ENCODE measurements around the gene ANTXR1. TPM values are rescaled to one million over a fixed set of nuclear protein-coding genes. Genes with fewer than 3 reads are reported as not detected.

The ANTXR1 gene
- total RNA-seq, 4 donors from 2014 or later: 53.7 to 69.0 (median 59.3) TPM

DNA sequence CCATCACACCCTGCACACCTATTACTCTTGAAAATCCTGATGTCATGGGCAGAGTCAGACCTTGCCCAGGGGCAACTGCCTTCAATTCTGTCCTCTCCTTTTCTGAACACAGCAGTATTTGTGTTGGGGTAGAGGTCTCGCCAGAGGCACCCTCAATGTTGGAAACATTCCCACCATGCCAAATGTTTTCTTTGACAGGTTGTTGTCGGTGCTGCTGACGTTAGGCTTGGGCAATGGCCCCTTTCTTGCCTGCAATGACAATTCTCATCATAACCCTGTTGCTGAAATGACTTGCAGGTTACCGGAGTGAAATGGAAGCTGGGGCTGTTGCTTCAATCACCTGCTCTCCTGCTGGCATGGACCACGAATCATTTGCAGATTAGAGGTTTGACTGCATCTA, 20.6 kb upstream of the ANTXR1 start:
- no peaks in the 10 kb centered on the region for H3K27me3 ChIP-seq
- peaks cover 0 to 49% (median 4%) of the 10 kb centered on the region in 4 donors for H3K4me1 ChIP-seq
- no peak overlapping the region for H3K4me3 ChIP-seq
- 85 to 86% methylated on average over 5 of the region's 5 CpGs for WGBS, 2 donors
- no peaks in the 10 kb centered on the region for H3K9me3 ChIP-seq
- H3K36me3 ChIP-seq: no peaks in the 10 kb centered on the region
- no peak for TF ChIP-seq POLR2A (IDR thresholded peaks at IDR 0.05)
- no peak for TF ChIP-seq CTCF (IDR thresholded peaks at IDR 0.05)
- no peak for TF ChIP-seq EP300 (IDR thresholded peaks at IDR 0.05)
- no peak overlapping the region for H3K27ac ChIP-seq
- no peak for DNase-seq (ENCODE audit: low spot score in 2 of 2)

DNA sequence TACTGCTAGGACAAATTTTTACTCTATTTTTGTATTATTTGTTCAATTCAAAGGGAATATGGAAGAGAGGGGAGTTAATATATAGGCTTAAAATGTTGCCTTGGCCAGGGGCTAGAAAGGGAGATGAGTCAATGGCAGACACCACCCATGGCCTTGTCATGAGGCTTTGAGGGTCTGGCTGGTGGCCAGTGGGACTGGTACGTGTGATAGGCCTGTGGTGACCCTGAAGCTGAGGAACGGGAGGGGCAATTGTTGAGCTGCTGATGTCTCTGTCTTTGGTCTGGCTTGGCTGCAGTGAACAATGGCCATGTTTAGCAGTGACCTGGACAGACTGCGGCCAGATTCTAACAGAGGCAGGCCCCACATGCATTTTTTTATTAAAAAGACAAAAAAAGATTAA, 20.0 kb upstream of the ANTXR1 start:
- Histone ChIP-seq H3K27ac (no peak overlapping the region), H3K27me3 (no peaks in the 10 kb centered on the region), H3K4me1 (peaks cover 0 to 43% (median 4%) of the 10 kb centered on the region in 4 donors), H3K36me3 (no peaks in the 10 kb centered on the region), H3K4me3 (no peak overlapping the region), H3K9me3 (no peaks in the 10 kb centered on the region)
- 54 to 77% methylated on average over 3 of the region's 3 CpGs for WGBS, 2 donors
- DNase-seq (ENCODE audit: low spot score in 2 of 2): no peak
- TF ChIP-seq POLR2A (IDR thresholded peaks at IDR 0.05): no peak
- no peak for TF ChIP-seq CTCF (IDR thresholded peaks at IDR 0.05)
- TF ChIP-seq EP300 (IDR thresholded peaks at IDR 0.05): no peak

- H3K4me1 ChIP-seq: peaks cover 0 to 35% (median 4%) of the 10 kb centered on the region in 4 donors
- H3K27ac ChIP-seq: peak overlapping the region in 1 of 4 donors; percentile 60
- no peaks in the 10 kb centered on the region for H3K36me3 ChIP-seq
- TF ChIP-seq POLR2A (IDR thresholded peaks at IDR 0.05) (no peak), CTCF (IDR thresholded peaks at IDR 0.05) (no peak), EP300 (IDR thresholded peaks at IDR 0.05) (peak in 1 of 2 donors; percentile 47)
- no peaks in the 10 kb centered on the region for H3K9me3 ChIP-seq
- DNase-seq (ENCODE audit: low spot score in 2 of 2): peak in 1 of 2 donors; percentile 37
- H3K4me3 ChIP-seq: no peak overlapping the region
- 32 to 38% methylated on average over 7 of the region's 7 CpGs for WGBS, 2 donors
- no peaks in the 10 kb centered on the region for H3K27me3 ChIP-seq
These were observed 19.3 kb upstream of the ANTXR1 start for GRCh38 chr2:68993660-68994059.

- H3K36me3 ChIP-seq: no peaks in the 10 kb centered on the region
- peaks cover 0 to 31% (median 4%) of the 10 kb centered on the region in 4 donors for H3K4me1 ChIP-seq
- no peaks in the 10 kb centered on the region for H3K9me3 ChIP-seq
- H3K4me3 ChIP-seq: no peak overlapping the region
- DNase-seq (ENCODE audit: low spot score in 2 of 2): peak; percentile 28 to 30
- no peaks in the 10 kb centered on the region for H3K27me3 ChIP-seq
- no peak for TF ChIP-seq CTCF (IDR thresholded peaks at IDR 0.05)
- TF ChIP-seq POLR2A (IDR thresholded peaks at IDR 0.05): no peak
- no peak for TF ChIP-seq EP300 (IDR thresholded peaks at IDR 0.05)
- no peak overlapping the region for H3K27ac ChIP-seq
- 22 to 26% methylated on average over 4 of the region's 4 CpGs for WGBS, 2 donors
These were observed 18.1 kb upstream of the ANTXR1 start for GRCh38 chr2:68994864-68995263.

DNA sequence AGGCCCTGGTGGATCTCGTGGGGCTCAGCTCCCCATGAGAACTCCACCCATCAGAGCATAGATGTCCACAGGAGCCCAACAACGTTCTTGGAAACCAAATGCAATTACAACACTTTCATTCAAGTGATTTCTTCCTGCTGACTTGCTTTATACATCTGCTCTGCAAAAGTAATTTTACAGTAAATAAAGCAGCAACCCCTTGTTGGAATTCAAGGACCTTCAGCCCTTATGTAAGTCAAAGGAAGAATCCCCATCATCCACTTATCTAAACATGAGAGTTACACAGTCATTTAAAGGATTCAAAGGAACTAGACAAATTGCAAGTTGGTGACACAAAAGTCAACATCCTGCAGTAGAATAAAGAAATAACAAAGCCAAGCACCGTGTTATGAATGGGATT, 17.1 kb upstream of the ANTXR1 start:
- Histone ChIP-seq H3K27me3 (no peaks in the 10 kb centered on the region), H3K4me3 (no peak overlapping the region), H3K4me1 (peaks cover 0 to 31% (median 4%) of the 10 kb centered on the region in 4 donors), H3K27ac (no peak overlapping the region), H3K36me3 (no peaks in the 10 kb centered on the region), H3K9me3 (peaks cover 0 to 2% (median 0%) of the 10 kb centered on the region in 4 donors)
- 49 to 53% methylated on average over 3 of the region's 3 CpGs for WGBS, 2 donors
- TF ChIP-seq POLR2A (IDR thresholded peaks at IDR 0.05): no peak
- no peak for DNase-seq (ENCODE audit: low spot score in 2 of 2)

DNA sequence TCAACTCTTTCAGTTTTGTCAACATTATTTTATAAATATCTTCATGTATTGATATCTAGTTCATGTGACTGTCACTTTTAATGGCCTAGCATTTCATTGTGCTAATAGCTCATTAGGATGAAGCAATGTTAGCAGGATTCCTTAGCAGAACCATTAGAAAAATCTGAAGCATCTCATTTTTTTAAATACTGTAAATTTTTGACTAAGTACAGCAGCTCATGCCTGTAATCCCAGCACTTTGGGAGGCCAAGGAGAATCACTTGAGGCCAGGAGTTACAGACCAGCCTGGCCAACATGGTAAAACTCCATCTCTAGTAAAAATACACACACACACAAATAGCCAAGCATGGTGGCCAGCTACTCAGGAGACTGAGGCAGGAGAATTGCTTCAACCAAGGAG, 15.6 kb upstream of the ANTXR1 start:
- Histone ChIP-seq H3K9me3 (peaks cover 0 to 16% (median 3%) of the 10 kb centered on the region in 4 donors), H3K36me3 (no peaks in the 10 kb centered on the region)
- TF ChIP-seq CTCF (IDR thresholded peaks at IDR 0.05): no peak
- TF ChIP-seq POLR2A (IDR thresholded peaks at IDR 0.05): no peak
- no peak for TF ChIP-seq EP300 (IDR thresholded peaks at IDR 0.05)

More for the DNA sequence above, 15.6 kb upstream of the ANTXR1 start:
- H3K4me3 ChIP-seq: no peak overlapping the region
- H3K4me1 ChIP-seq: peaks cover 0 to 29% (median 4%) of the 10 kb centered on the region in 4 donors
- H3K27ac ChIP-seq: no peak overlapping the region
- no peak for DNase-seq (ENCODE audit: low spot score in 2 of 2)
- H3K27me3 ChIP-seq: no peaks in the 10 kb centered on the region
